GM21367 (cell line): Measurements from ENCODE around the gene GPATCH2.
A peak's percentile ranks its signal among the peaks of the same experiment; 100 is the strongest.

Experiments
- ATAC-seq: cut with Tn5 transposase; IDR thresholded peaks from one replicate; pipeline ENCODE4 v1.9.1; 2021; ENCODE audit not compliant: unreplicated experiment

The GPATCH2 gene

GRCh38 chr1:217630711-217631591, at the start of gene GPATCH2, which contains the start of gene SPATA17:
Gene GPATCH2 (minus strand): TSS chr1:217631090. CDS start chr1:217630971, 119 bp downstream.
Gene SPATA17 (plus strand): TSS chr1:217631344. CDS start chr1:217631379, 35 bp downstream.
- peak; percentile 98 for ATAC-seq

- no peak for ATAC-seq
These were observed 43.3 kb upstream of the GPATCH2 start for GRCh38 chr1:217674028-217674729.

GRCh38 chr1:217673387-217673786, 42.5 kb upstream of the GPATCH2 start:
- ATAC-seq: peak; percentile 68

GRCh38 chr1:217668351-217668940, 37.6 kb upstream of the GPATCH2 start:
- no peak for ATAC-seq

- ATAC-seq: no peak
These were observed 30.5 kb upstream of the GPATCH2 start for GRCh38 chr1:217661407-217661806.

- peak; percentile 78 for ATAC-seq
These were observed 29.6 kb upstream of the GPATCH2 start for GRCh38 chr1:217660353-217661062.

- ATAC-seq: no peak
These were observed 19.8 kb upstream of the GPATCH2 start for GRCh38 chr1:217650674-217651073.

GRCh38 chr1:217647791-217648190, 16.9 kb upstream of the GPATCH2 start:
- no peak for ATAC-seq

GRCh38 chr1:217642455-217642854, 11.6 kb upstream of the GPATCH2 start:
- ATAC-seq: no peak

GRCh38 chr1:217627431-217627830, 3.5 kb downstream of the GPATCH2 start:
- ATAC-seq: no peak

- no peak for ATAC-seq
These were observed 4.6 kb downstream of the GPATCH2 start for GRCh38 chr1:217626321-217626720.

GRCh38 chr1:217622042-217622441, 8.8 kb downstream of the GPATCH2 start:
- peak; percentile 31 for ATAC-seq

GRCh38 chr1:217620814-217621213, 10.1 kb downstream of the GPATCH2 start:
- peak; percentile 100 for ATAC-seq

- no peak for ATAC-seq
These were observed 13.8 kb downstream of the GPATCH2 start for GRCh38 chr1:217617126-217617525.

GRCh38 chr1:217614200-217614712, 16.6 kb downstream of the GPATCH2 start:
- no peak for ATAC-seq

GRCh38 chr1:217605390-217605789, 25.5 kb downstream of the GPATCH2 start:
- ATAC-seq: no peak

GRCh38 chr1:217602380-217602779, 28.5 kb downstream of the GPATCH2 start:
- ATAC-seq: no peak

- ATAC-seq: no peak
These were observed 31.7 kb downstream of the GPATCH2 start for GRCh38 chr1:217599154-217599553.

- no peak for ATAC-seq
These were observed 40.3 kb downstream of the GPATCH2 start for GRCh38 chr1:217590598-217590997.

- no peak for ATAC-seq
These were observed 44.3 kb downstream of the GPATCH2 start for GRCh38 chr1:217586586-217586985.

GRCh38 chr1:217585577-217585976, 45.3 kb downstream of the GPATCH2 start:
- no peak for ATAC-seq
